CD4-positive, alpha-beta T cell treated with Interleukin-15 for 1 hour (primary cell): Measurements from ENCODE around the gene WWOX.

ENCODE experiments used
- DNase-seq: peaks from one replicate; pipeline ENCODE4 v3.0.0-alpha.2; 2020

The WWOX gene

DNA sequence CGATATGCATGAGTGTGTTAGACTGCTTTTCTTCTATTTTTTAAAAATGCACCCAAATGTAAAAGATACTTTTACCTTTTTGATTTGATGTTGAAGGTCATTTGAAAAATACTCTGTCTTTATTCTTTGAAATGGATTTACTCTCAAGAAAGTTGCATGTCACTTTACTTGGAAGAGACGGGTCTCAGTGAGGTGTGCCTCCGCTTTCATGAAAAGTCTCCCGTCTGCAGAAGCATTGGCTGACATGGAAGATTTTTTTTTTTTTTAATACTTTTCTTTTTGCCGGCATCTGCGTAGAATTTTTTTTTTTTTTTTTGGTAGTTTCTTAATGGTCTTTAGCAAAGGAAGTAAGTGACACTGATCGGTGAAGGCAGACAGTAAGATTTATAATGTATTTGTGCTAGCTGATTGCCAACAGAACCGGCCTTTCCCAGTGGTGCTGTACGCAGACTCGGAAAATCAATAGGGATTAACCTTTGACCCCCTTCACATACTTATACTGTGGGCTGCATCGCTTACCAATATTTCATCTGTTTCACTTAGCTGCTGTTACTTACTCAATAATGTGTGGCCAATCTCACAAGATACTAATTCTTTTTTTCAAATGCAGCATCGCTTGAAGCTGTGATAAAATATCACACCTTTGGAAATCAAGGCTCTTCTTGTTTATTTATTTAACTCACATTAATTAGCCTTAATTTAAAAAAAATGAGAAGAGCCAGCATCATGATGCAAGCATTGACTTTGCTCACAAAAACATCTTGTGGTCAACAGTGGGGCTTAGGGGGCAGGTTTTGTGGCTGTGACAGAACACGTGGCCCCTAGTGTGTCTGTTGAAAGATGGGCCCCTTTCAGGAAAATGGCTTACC lies 383.9 kb downstream of the WWOX start:
- no peak for DNase-seq

DNA sequence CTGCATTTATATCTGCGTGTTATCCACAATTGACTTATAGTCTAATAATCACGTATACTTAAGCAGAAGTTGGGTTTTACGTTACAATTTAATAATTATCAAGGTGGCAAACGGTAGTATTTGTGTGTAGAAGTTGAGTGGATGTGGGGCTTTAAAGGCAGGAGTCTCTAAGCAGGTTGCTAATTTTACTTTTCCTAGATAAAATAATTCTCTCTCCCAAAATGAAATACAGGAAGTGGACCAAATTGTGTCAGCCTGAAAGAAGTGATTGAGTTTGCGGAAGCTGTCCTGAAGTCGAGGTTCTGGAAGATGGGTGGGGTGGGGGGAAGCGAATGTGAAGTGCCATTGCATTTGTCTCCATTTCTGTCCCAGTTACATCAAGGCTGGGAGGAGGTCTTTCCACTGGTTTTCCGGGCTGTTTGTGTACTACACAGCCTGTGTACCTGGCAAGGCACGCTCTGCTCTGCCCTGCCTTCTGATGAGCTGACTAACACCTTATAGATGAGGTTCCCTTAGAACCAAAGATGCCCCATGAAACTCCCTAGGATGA lies 385.1 kb downstream of the WWOX start:
- DNase-seq, result no peak

DNA sequence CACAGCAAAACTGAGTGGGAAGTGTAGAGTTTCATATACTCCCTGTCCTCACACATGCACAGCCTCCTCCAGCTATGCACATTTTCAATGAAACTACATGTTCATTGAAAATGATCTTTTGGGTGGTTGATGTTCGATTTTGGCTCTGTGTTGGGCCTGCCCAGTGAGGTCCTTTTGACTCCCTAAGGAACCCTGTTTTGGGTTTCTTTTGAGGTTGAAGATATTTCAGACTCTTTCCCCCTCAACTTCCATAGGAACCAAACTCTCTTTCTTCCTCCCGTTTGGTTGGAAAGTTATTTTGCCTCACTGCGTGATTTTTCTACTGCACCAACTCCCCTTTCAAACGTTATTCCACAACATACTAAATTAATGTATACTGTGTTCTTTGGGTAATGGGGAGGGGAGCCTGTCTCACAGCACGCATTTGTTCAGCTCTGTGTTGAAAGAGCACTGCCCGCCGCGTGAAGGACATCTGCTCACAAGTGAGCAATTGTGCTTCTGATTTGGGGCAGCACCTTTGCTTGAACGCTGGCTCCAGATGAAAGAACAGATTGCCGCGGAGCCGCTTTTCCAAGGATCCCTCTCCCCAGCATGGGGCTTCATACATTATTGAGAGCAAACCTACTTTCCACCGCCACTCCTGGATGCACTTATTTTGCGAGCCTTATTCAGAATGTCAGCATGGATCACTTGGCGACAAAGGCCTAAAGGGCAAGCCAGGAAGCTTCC lies 385.9 kb downstream of the WWOX start:
- DNase-seq, result no peak

DNA sequence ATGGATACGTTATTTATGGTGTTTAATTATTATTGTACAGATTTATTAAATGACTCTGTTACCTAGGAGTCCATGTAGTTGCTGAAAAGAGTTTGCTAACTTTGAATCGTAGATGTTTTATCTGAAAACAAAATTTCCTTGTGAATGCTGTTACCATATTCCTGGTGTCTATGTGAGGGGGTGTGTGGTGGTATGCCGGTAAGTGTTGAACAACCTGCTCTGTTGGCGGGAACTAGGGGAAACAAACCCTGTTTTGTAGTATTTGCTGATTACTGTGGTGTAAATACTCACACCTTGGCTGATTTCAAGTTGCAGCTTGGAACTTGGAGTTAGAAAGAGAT lies 386.4 kb downstream of the WWOX start:
- no peak for DNase-seq

DNA sequence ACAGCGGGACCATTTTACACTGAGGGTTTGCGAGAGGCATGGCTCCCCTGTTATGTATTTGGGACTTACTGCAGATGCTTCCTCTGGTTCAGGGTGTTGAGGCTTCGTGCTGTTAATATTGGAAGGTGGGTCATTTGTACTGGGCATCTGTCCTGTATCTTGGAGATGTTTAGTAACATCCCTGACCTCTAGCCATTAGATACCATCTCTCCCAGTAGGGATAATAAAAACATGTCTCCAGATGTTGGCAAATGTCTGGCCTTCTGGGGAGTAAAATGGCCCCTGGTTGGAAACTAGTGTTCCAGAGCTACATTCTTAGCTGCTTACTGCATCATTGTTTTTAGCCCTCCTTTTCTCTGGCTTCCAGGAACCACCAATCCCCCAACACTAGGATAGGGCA lies 388.0 kb downstream of the WWOX start:
- DNase-seq, result no peak

GRCh38 chr16:78489072-78489471 lies 389.6 kb downstream of the WWOX start:
- DNase-seq, result no peak

GRCh38 chr16:78489631-78490030 lies 390.2 kb downstream of the WWOX start:
- no peak for DNase-seq

DNA sequence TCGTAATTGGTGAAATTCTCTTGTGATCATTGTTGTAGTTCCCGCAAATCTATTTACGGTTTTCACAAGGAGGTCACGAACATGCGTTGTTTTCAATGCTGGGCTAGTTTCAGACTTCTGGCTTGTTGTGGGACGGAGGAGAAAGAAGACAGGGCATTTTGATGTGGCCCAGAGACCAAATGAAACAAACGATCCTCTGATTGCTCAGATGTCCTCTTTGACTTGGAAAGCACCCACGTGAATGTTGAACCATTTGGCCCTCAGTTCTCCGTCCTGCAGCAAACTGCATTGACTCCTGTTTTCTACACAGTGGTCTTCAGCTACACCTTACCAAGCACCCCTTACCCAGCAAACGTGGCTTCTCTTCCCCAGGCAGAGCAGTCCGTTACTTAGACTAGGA lies 391.0 kb downstream of the WWOX start:
- DNase-seq, result no peak

- DNase-seq, result no peak
Measured at GRCh38 chr16:78490847-78491246, 391.4 kb downstream of the WWOX start.

DNA sequence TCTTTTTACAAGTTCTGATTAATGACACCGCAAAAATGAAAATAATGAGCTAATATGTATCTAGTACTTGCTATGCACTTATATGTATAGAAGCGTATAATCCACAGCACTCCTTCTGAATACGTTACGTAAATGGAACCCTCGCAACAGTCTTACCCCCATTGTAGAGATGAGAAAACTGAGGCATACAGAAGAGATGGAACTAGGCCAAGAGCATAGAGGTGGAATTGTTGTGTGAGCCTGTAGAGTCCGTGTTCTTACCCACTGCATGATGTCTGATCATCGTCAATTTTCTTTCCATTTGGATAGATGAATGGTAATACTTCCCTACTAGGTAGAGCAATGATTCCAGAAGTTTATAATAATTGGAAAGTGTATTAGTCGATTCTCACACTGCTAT lies 394.1 kb downstream of the WWOX start:
- no peak for DNase-seq

GRCh38 chr16:78494105-78494504 lies 394.7 kb downstream of the WWOX start:
- DNase-seq, result no peak

DNA sequence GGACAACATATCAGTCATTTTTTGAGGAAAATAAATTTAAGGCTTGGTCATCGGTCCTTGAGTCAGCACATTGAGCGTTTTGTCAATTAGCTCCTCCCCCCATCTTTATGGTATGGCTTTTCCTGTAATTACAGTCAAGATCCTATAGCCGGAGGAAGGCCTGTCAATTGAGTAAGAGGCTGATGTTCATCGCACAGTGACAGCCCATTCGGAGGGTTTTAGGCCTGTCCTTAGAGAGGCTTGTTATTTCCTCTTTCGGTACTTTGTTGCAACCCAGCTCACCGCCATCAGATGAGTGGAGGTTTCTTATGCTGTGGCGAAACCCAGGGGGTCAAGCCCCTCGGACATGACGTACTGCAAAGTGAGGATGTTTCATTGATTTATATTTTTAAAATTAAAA lies 395.2 kb downstream of the WWOX start:
- no peak for DNase-seq

DNA sequence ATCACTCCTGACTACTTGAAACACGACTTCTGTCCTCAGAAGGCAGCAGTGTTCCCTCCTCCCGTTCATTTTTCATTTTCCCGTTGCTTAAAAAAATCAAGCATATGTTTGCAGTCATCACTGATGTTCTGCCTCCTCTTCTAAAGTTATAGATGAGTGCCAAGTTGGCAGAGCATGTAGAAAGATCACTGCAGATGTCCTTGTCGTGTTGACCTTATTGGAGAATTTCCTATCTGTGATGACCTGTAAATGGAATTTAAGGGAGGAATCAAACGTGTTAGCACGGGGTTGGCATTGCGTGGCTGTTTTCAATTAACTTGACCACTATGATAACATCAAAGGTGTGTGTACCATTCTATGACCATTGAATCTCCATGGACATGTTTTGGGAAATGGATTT lies 396.7 kb downstream of the WWOX start:
- no peak for DNase-seq

DNA sequence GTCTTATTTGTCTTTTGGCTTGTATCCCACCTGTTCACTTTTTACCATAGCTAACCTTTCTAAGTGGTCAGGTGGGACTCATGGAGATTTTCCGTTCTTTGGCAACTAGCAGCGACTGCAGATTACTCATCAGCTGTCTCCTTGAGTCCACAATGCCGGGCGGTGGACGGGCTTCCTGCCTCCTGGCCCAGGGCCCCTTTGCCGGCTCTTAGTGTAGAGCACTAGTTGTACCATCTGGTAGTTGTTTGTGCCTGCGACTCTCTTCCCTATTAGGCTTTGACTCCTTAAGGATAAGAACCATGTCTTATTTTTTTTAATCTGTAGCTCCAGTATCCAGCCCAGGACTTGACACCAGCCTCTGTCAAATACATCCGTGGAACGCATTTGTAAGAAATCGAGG lies 399.9 kb downstream of the WWOX start:
- DNase-seq, result no peak

GRCh38 chr16:78500659-78501270 lies 401.3 kb downstream of the WWOX start:
- DNase-seq, result no peak

DNA sequence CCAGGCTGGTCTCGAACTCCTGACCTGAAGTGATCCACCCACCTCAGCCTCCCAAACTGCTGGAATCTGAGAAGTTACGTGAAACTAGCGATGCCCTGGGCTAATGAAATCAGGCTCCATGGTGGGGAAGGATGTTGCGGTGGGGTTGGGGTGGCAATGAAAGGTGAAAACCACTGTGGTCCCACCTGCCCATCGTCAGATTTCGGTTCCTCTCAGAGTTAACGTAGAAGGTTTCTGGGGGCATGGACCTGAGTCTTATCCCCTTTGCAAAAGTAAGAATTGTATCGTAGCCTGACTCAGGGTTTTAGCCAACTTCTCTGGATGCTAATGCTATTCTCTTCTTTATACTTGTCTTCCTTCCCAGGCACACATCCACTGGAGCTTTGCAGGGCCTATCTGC lies 402.3 kb downstream of the WWOX start:
- DNase-seq, result no peak

DNA sequence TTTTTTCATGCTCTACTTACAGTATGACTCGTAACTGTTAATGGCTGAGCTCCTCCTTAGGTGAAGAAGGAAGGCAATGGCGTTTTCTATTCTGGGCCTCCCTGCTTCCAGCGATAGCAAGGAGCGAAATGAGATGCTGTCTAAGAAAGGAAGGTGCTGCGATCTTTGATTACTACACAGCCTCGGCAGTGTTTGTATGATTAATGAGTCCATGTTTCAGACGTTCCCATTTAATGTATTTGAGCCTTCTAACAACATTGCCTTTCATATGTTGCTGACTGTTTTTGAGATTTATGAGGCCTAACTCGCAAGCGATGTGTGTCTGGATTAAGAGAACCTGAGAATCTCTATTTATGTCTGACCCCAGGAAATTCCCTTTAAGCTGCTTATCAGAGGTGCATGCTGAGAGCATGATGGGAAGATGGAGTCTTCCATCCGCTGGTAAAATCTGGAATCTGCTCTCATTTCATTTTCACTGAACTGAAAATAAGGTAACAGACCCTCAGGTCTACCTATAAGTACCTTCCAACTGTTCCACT lies 403.4 kb downstream of the WWOX start:
- no peak for DNase-seq

- DNase-seq, result no peak
Measured at GRCh38 chr16:78503602-78504001, 404.1 kb downstream of the WWOX start.

- no peak for DNase-seq
Measured at GRCh38 chr16:78504401-78504851, 405.0 kb downstream of the WWOX start.

GRCh38 chr16:78505036-78505435 lies 405.6 kb downstream of the WWOX start:
- no peak for DNase-seq

DNA sequence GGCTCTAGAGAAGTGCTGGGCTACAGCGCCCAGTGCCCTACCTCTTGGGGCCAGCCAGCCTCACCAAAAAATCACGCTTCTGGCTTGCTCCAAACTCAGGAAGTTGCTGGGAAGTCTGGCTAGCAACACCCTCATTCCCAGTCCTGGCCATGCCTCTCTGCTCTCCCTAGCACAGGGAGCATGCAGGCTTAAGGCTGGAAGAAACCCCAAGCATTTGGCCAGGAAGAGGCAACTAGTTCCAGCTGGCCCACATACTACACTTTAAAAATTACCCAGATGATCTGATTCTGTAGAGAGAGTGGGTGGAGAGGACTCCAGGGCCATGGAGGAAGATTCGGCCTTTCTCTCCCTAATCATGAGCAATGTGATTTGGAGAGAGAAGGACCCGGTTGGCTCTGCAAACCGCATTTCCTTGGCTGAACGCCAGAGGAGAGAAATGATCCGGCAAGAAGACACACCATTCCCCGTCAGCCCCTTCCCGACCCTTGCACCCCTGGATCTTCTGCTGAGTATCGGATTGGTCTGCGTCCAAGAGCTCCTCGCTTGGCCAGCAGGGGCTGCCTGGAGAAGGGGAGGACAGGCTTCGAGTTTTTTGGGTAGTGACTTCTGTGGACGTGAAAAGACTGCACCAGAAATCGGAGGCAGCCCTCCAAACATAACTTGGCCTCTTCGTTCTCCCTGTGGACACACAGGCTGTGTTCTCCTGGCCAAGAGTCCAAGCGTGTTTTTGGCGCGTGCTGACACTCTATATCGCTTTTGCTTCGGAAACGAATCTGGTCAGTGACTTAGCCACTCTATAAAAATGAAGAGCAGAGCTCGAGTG lies 406.3 kb downstream of the WWOX start:
- DNase-seq, result no peak

- DNase-seq, result no peak
Measured at GRCh38 chr16:78506367-78507193, 407.1 kb downstream of the WWOX start.
